Suprapubic skin (tissue), 4 donors: ENCODE measurements around the gene MOGAT3. TPM values are rescaled to one million over a fixed set of nuclear protein-coding genes. Genes with fewer than 3 reads are reported as not detected.

Experiments
- DNase-seq, 2 donors: peaks; one replicate each; pipeline ENCODE4 v3.0.0-alpha.2; 2019; ENCODE audit warnings: low spot score in 2 of 2
- H3K27ac ChIP-seq: fragments of 200-600 bp; sonication (generic); one replicate; pipeline ENCODE4 v1.5.1; 2019
- H3K27me3 ChIP-seq: fragments of 200-600 bp; sonication (generic); one replicate; pipeline ENCODE4 v1.5.1; 2019
- H3K36me3 ChIP-seq: fragments of 200-600 bp; sonication (generic); one replicate; pipeline ENCODE4 v1.5.1; 2019
- H3K4me1 ChIP-seq: fragments of 200-600 bp; sonication (generic); one replicate; pipeline ENCODE4 v1.5.1; 2019
- H3K4me3 ChIP-seq: fragments of 200-600 bp; sonication (generic); one replicate; pipeline ENCODE4 v1.5.1; 2019; ENCODE audit warnings: mild to moderate bottlenecking
- H3K9me3 ChIP-seq: fragments of 200-600 bp; sonication (generic); one replicate; pipeline ENCODE4 v1.5.1; 2019
- EP300 ChIP-seq: sonication (generic); formaldehyde crosslinking; IDR thresholded peaks from one replicate; pipeline ENCODE4 v1.6.1; 2017; ENCODE audit warnings: antibody characterized with exemption
- POLR2A ChIP-seq, 2 donors: fragments of 450-650 bp; IDR thresholded peaks; one replicate each; pipeline ENCODE4 v1.6.1; 2017; ENCODE audit warnings: antibody characterized with exemption in 2 of 2, mild to moderate bottlenecking in 2 of 2, moderate library complexity in 2 of 2
- POLR2AphosphoS5 ChIP-seq, 3 donors: sonication (generic); formaldehyde crosslinking; IDR thresholded peaks; one replicate each; pipeline ENCODE4 v1.6.1; 2017; ENCODE audit warnings: antibody characterized with exemption in 3 of 3
- WGBS: methylation state at CpG from one replicate; pipeline ENCODE4 v1.1.5; 2018; 5-methylcytosine and 5-hydroxymethylcytosine counted together
- total RNA-seq, 4 donors: library from RNA; depleted of rRNA; stranded (reverse); fragments of >200 nt; gene quantifications; one replicate each; pipeline ENCODE4 v1.1.0, GENCODE V29; 2016
- TF ChIP-seq, protein P1 (sequence below), 2 donors: fragments of 200-600 bp in 1 of 2; fragments of 450-650 bp in 1 of 2; sonication (generic) in 1 of 2; IDR thresholded peaks; one replicate each; pipeline ENCODE4 v1.5.1; 2016 to 2019; ENCODE audit warnings: antibody characterized with exemption in 2 of 2, mild to moderate bottlenecking in 1 of 2, moderate library complexity in 1 of 2

MOGAT3 gene
- total RNA-seq, 4 donors from 2014 or later = not detected

DNA sequence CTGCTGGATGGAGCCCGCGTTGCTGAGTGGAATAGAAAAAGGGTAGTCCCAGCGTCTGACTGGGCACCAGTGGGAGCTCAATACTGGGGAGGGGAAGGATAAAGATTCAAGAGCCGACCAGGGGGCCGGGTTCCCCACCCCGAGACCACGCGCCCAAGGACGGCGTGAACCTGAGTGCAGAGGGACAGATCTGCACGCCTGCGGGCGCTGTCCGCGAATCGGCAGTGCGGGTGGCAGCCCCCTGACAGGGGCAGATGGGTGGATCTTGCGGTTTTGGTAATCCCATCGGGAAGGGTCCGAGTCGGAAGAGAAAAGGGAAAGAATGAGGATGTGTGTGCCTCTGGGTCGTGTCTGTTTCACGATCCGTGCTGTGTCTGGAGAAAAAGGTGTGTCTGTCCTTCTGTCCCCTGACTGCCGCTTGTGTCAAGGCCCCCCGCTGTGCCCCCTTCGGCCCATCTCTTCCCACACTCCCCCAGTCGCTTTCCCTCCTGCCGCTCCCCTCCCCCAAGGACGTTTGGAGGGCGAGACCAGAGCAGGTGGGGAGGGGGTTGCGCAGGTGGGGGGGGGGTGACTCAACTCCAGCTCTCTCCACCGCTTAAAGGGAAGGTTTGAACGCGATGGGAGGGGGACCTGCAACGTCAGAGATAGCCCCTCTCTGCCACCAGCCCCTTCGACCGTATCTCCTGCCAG, 34.7 kb downstream of the MOGAT3 start:
- DNase-seq = no peak
- no peaks in the 10 kb centered on the region for H3K36me3 ChIP-seq
- H3K4me1 ChIP-seq = peaks cover 63% of the 10 kb centered on the region
- TF ChIP-seq, protein P1, sequence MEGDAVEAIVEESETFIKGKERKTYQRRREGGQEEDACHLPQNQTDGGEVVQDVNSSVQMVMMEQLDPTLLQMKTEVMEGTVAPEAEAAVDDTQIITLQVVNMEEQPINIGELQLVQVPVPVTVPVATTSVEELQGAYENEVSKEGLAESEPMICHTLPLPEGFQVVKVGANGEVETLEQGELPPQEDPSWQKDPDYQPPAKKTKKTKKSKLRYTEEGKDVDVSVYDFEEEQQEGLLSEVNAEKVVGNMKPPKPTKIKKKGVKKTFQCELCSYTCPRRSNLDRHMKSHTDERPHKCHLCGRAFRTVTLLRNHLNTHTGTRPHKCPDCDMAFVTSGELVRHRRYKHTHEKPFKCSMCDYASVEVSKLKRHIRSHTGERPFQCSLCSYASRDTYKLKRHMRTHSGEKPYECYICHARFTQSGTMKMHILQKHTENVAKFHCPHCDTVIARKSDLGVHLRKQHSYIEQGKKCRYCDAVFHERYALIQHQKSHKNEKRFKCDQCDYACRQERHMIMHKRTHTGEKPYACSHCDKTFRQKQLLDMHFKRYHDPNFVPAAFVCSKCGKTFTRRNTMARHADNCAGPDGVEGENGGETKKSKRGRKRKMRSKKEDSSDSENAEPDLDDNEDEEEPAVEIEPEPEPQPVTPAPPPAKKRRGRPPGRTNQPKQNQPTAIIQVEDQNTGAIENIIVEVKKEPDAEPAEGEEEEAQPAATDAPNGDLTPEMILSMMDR (IDR thresholded peaks at IDR 0.05) = no peak
- no peak for TF ChIP-seq POLR2A (IDR thresholded peaks at IDR 0.05)
- TF ChIP-seq EP300 = no peak
- TF ChIP-seq POLR2AphosphoS5 (IDR thresholded peaks at IDR 0.05) = no peak
- no peak overlapping the region for H3K4me3 ChIP-seq
- WGBS = under 1% methylated on average over 24 of the region's 38 CpGs
- no peak overlapping the region for H3K27ac ChIP-seq
- H3K27me3 ChIP-seq = peaks cover 93% of the 10 kb centered on the region
- no peaks in the 10 kb centered on the region for H3K9me3 ChIP-seq

DNA sequence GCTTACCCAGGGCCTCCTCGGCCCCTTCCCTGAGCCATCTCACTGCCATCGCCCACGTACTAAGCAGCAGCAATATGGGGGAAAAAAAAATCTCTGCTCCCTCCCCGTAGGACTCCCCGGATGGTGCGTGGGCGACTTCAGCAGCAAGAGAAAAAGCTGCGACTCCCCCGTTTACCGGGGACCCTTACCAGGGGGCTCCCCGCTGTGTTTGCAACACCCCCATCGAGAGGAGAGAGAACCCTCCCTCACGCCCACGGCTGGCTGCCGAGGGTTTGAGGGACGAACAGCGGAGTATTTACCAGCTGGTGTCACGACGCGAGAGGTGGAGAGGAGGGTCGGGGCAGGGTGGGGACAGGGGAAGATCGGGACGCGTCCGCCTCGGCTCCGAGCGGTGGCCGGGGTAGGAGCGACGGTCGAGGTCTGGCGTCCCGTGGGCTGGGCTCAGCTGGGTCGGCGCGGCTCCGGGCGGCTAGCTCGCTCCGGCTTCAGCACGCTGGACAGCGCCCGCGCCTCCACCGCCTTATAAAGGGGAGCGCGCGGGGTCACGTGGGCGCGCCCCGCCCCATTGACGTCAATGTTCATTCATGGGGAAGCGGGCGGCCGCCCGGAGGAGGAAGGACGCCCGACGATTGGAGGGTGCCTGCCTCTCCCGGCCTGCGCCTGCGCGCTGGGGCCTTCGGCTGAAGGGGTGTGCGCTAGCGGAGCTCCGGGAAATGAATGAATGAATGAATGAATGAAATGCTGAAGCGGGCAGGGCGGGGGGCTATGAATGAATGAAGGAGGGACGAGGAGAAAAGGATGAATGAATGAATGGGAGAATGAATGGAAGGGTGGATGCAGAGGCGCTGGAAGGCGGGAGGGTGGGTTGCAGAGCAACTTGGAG, 35.5 kb downstream of the MOGAT3 start, which contains the start of gene VGF:
TSS of gene VGF (minus strand) at position 495 of the 883 bp plus-strand sequence. CDS start 726 bp downstream, outside the sequence.
- DNase-seq = peak; percentile 89 to 92
- no peaks in the 10 kb centered on the region for H3K9me3 ChIP-seq
- H3K4me1 ChIP-seq = peaks cover 56% of the 10 kb centered on the region
- H3K27me3 ChIP-seq = peaks cover 85% of the 10 kb centered on the region
- H3K4me3 ChIP-seq = peak within 1 kb of the TSS; percentile 47
- WGBS = 5% methylated on average over 24 of the region's 74 CpGs
- H3K36me3 ChIP-seq = peaks cover 6% of the 10 kb centered on the region
- H3K27ac ChIP-seq = no peak within 1 kb of the TSS
- TF ChIP-seq EP300 = no peak
- TF ChIP-seq POLR2AphosphoS5 (IDR thresholded peaks at IDR 0.05) = peak in 2 of 3 donors; percentile 68 to 73
- TF ChIP-seq, protein P1 (IDR thresholded peaks at IDR 0.05) = no peak

DNA sequence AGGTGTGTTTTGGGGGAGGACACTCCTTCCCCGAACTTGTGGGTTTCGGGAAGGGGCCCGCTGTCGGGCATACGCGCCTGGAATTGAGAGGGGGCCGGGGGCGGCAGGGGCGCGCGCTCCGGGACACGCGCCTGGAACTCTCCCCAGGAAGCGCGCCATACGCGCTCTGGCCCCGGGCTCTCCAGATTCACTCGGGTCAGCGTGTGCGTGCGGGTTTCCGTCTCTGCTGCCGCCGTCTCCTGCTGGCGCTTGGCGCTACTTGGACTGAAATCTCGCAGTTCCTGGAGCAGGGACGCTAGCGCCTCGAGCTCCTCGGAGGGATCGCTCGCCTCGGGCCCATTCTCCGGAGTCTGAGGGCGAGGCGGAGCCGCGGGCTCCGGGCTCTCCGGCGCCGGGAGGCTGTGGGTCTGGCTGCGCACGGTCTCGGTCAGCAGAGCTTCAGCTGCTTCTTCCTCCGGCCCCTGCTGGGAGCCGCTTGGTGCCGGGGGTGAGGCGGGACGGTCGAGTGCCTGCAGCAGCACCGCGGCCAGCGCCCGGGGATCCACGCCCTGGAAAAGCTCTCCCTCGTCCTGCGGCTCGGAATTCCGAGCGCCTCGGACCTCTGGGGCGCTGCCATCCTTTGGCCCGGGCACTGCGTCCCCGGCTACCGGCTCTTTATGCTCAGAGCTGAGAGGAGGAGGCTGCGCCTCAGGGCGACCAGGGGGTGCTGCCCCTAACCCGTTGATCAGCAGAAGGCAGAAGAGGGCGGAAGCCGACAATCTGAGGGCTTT, 36.6 kb downstream of the MOGAT3 start:
- H3K27me3 ChIP-seq = peaks cover 75% of the 10 kb centered on the region
- H3K27ac ChIP-seq = no peak overlapping the region
- TF ChIP-seq, protein P1 (IDR thresholded peaks at IDR 0.05) = no peak
- TF ChIP-seq POLR2A (IDR thresholded peaks at IDR 0.05) (no peak), EP300 (no peak), POLR2AphosphoS5 (IDR thresholded peaks at IDR 0.05) (no peak)
- H3K4me1 ChIP-seq = peaks cover 46% of the 10 kb centered on the region
- peak overlapping the region; percentile 47 for H3K4me3 ChIP-seq
- no peaks in the 10 kb centered on the region for H3K9me3 ChIP-seq
- 2% methylated on average over 31 of the region's 75 CpGs for WGBS
- H3K36me3 ChIP-seq = peaks cover 16% of the 10 kb centered on the region
- no peak for DNase-seq

DNA sequence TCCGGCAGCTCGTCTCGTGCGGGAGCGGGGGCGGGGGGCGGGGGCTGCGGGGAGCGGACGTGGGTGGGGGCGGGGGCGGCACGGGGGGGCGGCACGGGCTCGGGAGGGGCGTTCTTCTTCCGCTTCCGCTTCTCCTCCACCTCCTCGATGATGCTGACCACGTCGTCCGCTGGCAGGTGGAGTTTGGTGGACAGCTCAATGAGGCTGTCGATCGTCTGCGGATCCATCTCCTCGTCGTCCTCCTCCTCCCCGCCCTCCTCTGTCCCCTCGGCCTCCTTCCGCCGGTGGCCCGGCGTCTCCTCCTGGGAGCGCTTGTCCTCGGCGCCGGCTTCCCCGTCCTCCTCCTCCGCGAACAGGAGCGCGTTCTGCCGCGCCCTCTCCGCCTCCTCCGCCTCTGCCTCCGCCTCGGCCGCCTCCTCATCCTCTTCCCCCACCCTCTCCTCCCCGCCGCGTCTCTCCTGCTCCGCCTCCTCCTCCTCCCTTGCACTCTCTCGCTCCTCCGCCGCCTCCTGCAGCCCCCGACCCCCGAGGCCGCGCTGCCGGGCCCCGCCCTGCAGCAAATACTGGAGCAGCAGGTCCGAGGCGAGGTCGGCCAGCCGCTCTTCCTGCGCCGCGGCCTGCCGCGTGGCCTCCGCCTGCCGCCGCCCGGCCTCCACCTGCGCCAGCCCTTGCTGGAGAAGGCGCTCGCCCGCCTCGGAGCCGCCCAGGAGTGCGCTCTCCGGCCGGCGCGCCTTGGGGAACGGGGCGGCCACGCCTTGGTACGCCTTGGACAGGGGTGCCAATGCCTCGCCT, 37.4 kb downstream of the MOGAT3 start:
- peaks cover 67% of the 10 kb centered on the region for H3K27me3 ChIP-seq
- no peaks in the 10 kb centered on the region for H3K9me3 ChIP-seq

More for the DNA sequence above, 37.4 kb downstream of the MOGAT3 start:
- DNase-seq = no peak
- H3K4me3 ChIP-seq = peak overlapping the region; percentile 47
- H3K36me3 ChIP-seq = peaks cover 24% of the 10 kb centered on the region
- H3K27ac ChIP-seq = no peak overlapping the region
- 2% methylated on average over 48 of the region's 92 CpGs for WGBS
- H3K4me1 ChIP-seq = peaks cover 45% of the 10 kb centered on the region
- no peak for TF ChIP-seq EP300
- no peak for TF ChIP-seq POLR2AphosphoS5 (IDR thresholded peaks at IDR 0.05)
- TF ChIP-seq, protein P1 (IDR thresholded peaks at IDR 0.05) = no peak
- no peak for TF ChIP-seq POLR2A (IDR thresholded peaks at IDR 0.05)
